Bronchial epithelial cell (primary cell): ENCODE measurements around the gene VEZF1. TPM values are rescaled to one million over a fixed set of nuclear protein-coding genes. Genes with fewer than 3 reads are reported as not detected.

Experiments used
- DNase-seq: peaks from one replicate; pipeline ENCODE4 v3.0.0-alpha.2; 2010; ENCODE audit warnings: low read depth
- FAIRE-seq: peaks from 2 replicates; lab custom pipeline; 2011; peaks lifted over from hg19 to GRCh38; lab: Jason Lieb, UNC
- H3K27me3 ChIP-seq: 2 replicates; pipeline ENCODE4 v1.5.1; 2011; ENCODE audit warnings: low read length; ENCODE audit not compliant: control insufficient read depth, insufficient read depth
- H3K36me3 ChIP-seq: 2 replicates; pipeline ENCODE4 v1.5.1; 2011; ENCODE audit warnings: low read length; ENCODE audit not compliant: control insufficient read depth, insufficient read depth
- H3K4me3 ChIP-seq: 2 replicates; pipeline ENCODE4 v1.5.1; 2011; ENCODE audit warnings: mild to moderate bottlenecking, low read depth, low read length, control low read depth
- CTCF ChIP-seq: IDR thresholded peaks from 2 replicates; pipeline ENCODE4 v1.5.1; 2011; ENCODE audit warnings: mild to moderate bottlenecking, moderate library complexity, low read length, control low read depth, inconsistent platforms; ENCODE audit not compliant: insufficient read depth, severe bottlenecking
- total RNA-seq: library from RNA; depleted of rRNA; stranded (reverse); fragments of >200 nt; gene quantifications from 2 replicates; pipeline ENCODE4 v1.2.1, GENCODE V29; 2014

VEZF1 gene
- total RNA-seq, 1 donor from 2014 or later = 23.2 TPM

- H3K36me3 ChIP-seq = peaks cover 15% of the 10 kb centered on the region
- H3K27me3 ChIP-seq = no peaks in the 10 kb centered on the region
- DNase-seq (no peak), FAIRE-seq (no peak)
- TF ChIP-seq CTCF = no peak
- no peak overlapping the region for H3K4me3 ChIP-seq
Observed at GRCh38 chr17:58001461-58002124, 13.5 kb upstream of the VEZF1 start.

GRCh38 chr17:57999496-58000017 lies 11.5 kb upstream of the VEZF1 start:
- DNase-seq = peak; percentile 74
- peak; percentile 56 for TF ChIP-seq CTCF
- Histone ChIP-seq H3K36me3 (peaks cover 8% of the 10 kb centered on the region), H3K4me3 (no peak overlapping the region), H3K27me3 (no peaks in the 10 kb centered on the region)
- FAIRE-seq = no peak

- FAIRE-seq = no peak
- no peak for DNase-seq
- Histone ChIP-seq H3K4me3 (no peak overlapping the region), H3K36me3 (peaks cover 8% of the 10 kb centered on the region), H3K27me3 (no peaks in the 10 kb centered on the region)
- no peak for TF ChIP-seq CTCF
Observed at GRCh38 chr17:57999010-57999495, 11.0 kb upstream of the VEZF1 start.

GRCh38 chr17:57997085-57997809 lies 9.2 kb upstream of the VEZF1 start:
- H3K36me3 ChIP-seq = peaks cover 4% of the 10 kb centered on the region
- H3K27me3 ChIP-seq = no peaks in the 10 kb centered on the region
- FAIRE-seq (no peak), DNase-seq (no peak)
- TF ChIP-seq CTCF = no peak
- H3K4me3 ChIP-seq = no peak overlapping the region

GRCh38 chr17:57995076-57995956 lies 7.3 kb upstream of the VEZF1 start:
- peaks cover 4% of the 10 kb centered on the region for H3K36me3 ChIP-seq
- peak; percentile 73 for TF ChIP-seq CTCF
- DNase-seq (peak; percentile 59), FAIRE-seq (no peak)
- H3K27me3 ChIP-seq = no peaks in the 10 kb centered on the region
- H3K4me3 ChIP-seq = no peak overlapping the region
